Neural cell (in vitro differentiated cells): ENCODE measurements around the gene ZNF821. TPM values are rescaled to one million over a fixed set of nuclear protein-coding genes. Genes with fewer than 3 reads are reported as not detected.

Source experiments
- H2AFZ ChIP-seq: fragments of 200-600, 300-800 bp; sonication (generic), shearing (Covaris generic); 2 replicates; pipeline ENCODE4 v1.6.0; 2014; ENCODE audit warnings: low read depth, mild to moderate bottlenecking, antibody characterized with exemption, low read length, moderate library complexity
- H3F3A ChIP-seq: fragments of 200-600 bp; shearing (Covaris generic); 2 replicates; pipeline ENCODE4 v1.6.1; 2016; ENCODE audit warnings: mild to moderate bottlenecking, moderate library complexity, mixed read lengths, antibody characterized with exemption, low read length; ENCODE audit not compliant: insufficient read depth, poor library complexity, severe bottlenecking
- H3K27ac ChIP-seq: fragments of 200-600, 300-800 bp; sonication (generic), shearing (Covaris generic); 2 replicates; pipeline ENCODE4 v1.5.1; 2014; ENCODE audit warnings: mild to moderate bottlenecking, low read length, moderate library complexity
- H3K27me3 ChIP-seq: fragments of 300-800, 200-600 bp; sonication (generic), shearing (Covaris generic); 2 replicates; pipeline ENCODE4 v1.6.0; 2014; ENCODE audit warnings: mild to moderate bottlenecking, low read depth, low read length, moderate library complexity; ENCODE audit not compliant: insufficient read depth
- H3K36me3 ChIP-seq: fragments of 300-800, 200-600 bp; sonication (generic), shearing (Covaris generic); 2 replicates; pipeline ENCODE4 v1.5.1; 2014; ENCODE audit warnings: mild to moderate bottlenecking, antibody characterized with exemption, low read length, moderate library complexity; ENCODE audit not compliant: insufficient read depth
- H3K4me2 ChIP-seq: fragments of 300-800, 200-600 bp; sonication (generic), shearing (Covaris generic); 2 replicates; pipeline ENCODE4 v1.6.0; 2014; ENCODE audit warnings: mild to moderate bottlenecking, low read length
- H3K4me3 ChIP-seq: fragments of 300-800, 200-600 bp; sonication (generic), shearing (Covaris generic); 2 replicates; pipeline ENCODE4 v1.5.1; 2014; ENCODE audit warnings: mild to moderate bottlenecking, low read length, moderate library complexity
- H3K79me2 ChIP-seq: fragments of 200-600 bp; shearing (Covaris generic); replicated peaks from 2 replicates; pipeline ENCODE4 v1.6.0; 2014; ENCODE audit warnings: mild to moderate bottlenecking, low read length, moderate library complexity; ENCODE audit not compliant: insufficient read depth
- H3K9ac ChIP-seq: fragments of 300-800, 200-600 bp; sonication (generic), shearing (Covaris generic); 2 replicates; pipeline ENCODE4 v1.6.1; 2016; ENCODE audit warnings: mild to moderate bottlenecking, low read length, mixed read lengths
- H3K9me2 ChIP-seq: fragments of 200-600 bp; shearing (Covaris generic); 2 replicates; pipeline ENCODE4 v1.6.1; 2016; ENCODE audit warnings: mild to moderate bottlenecking, low read length, mixed read lengths; ENCODE audit not compliant: insufficient read depth
- H3K9me3 ChIP-seq: fragments of 200-600, 300-800 bp; sonication (generic), shearing (Covaris generic); 2 replicates; pipeline ENCODE4 v1.6.1; 2016; ENCODE audit warnings: mild to moderate bottlenecking, mixed run types, low read length, moderate library complexity, mixed read lengths
- H4K20me1 ChIP-seq: fragments of 200-600 bp; shearing (Covaris generic); 2 replicates; pipeline ENCODE4 v1.6.1; 2016; ENCODE audit warnings: mild to moderate bottlenecking, mixed run types; ENCODE audit not compliant: insufficient read depth
- EP300 ChIP-seq: fragments of 450-650 bp; conservative IDR thresholded peaks from 2 replicates; pipeline ENCODE4 v1.6.1; 2014; ENCODE audit warnings: antibody characterized with exemption, mild to moderate bottlenecking, moderate library complexity; ENCODE audit not compliant: poor library complexity, severe bottlenecking
- EZH2 ChIP-seq: fragments of 200-600, 300-800 bp; shearing (Covaris generic), sonication (generic); IDR thresholded peaks from 2 replicates; pipeline ENCODE4 v1.6.1; 2014; ENCODE audit warnings: antibody characterized with exemption, low read length, borderline replicate concordance, mild to moderate bottlenecking; ENCODE audit not compliant: insufficient read depth, poor library complexity, severe bottlenecking
- MXI1 ChIP-seq: fragments of 450-650 bp; conservative IDR thresholded peaks from 2 replicates; pipeline ENCODE4 v1.6.1; 2014; ENCODE audit warnings: antibody characterized with exemption, mild to moderate bottlenecking; ENCODE audit not compliant: poor library complexity, severe bottlenecking
- POLR2AphosphoS5 ChIP-seq: IDR thresholded peaks from 2 replicates; pipeline ENCODE4 v1.6.1; 2012
- RAD21 ChIP-seq: fragments of 450-650 bp; conservative IDR thresholded peaks from 2 replicates; pipeline ENCODE4 v1.6.1; 2014; ENCODE audit warnings: antibody characterized with exemption, mild to moderate bottlenecking, moderate library complexity
- SMC3 ChIP-seq: fragments of 450-650 bp; conservative IDR thresholded peaks from 2 replicates; pipeline ENCODE4 v1.6.1; 2014; ENCODE audit warnings: antibody characterized with exemption, mild to moderate bottlenecking, moderate library complexity; ENCODE audit not compliant: poor library complexity
- TAF1 ChIP-seq: IDR thresholded peaks from 2 replicates; pipeline ENCODE4 v1.6.1; 2012; ENCODE audit warnings: low read depth
- polyA plus RNA-seq: library from polyadenylated mRNA; depleted of rRNA; stranded (reverse); fragments of >200 nt; gene quantifications from 2 replicates; pipeline ENCODE4 v1.2.3, GENCODE V29; 2014
- TF ChIP-seq, protein P1 (sequence below): fragments of 450-650 bp; IDR thresholded peaks from 2 replicates; pipeline ENCODE4 v1.5.1; 2014; ENCODE audit warnings: antibody characterized with exemption, mild to moderate bottlenecking, moderate library complexity; ENCODE audit not compliant: poor library complexity, severe bottlenecking
- TF ChIP-seq, protein P2 (sequence below): IDR thresholded peaks from 2 replicates; pipeline ENCODE4 v1.6.1; 2012; ENCODE audit warnings: borderline replicate concordance

Gene ZNF821
- polyA plus RNA-seq, 1 donor from 2014 or later, result 128 TPM

DNA sequence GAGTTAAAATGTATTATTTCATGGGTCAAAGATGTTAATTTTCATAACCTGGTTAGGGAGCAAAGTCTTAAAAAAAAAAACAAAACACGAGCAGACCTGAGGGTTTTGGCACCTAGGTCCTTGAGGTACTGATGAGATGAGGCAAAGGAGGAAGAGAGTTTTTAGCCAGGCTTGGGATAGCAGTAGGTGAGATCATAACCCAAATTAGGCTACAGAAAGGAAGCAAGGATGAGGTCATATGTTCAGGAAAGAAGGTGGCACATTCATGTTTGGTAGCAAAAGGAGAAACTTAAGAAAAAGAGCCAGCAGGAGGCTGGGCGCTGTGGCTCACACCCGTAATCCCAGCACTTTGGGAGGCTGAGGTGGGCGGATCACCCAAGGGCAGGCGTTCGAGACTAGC is 35.4 kb downstream of the ZNF821 start:
- H3K9me3 ChIP-seq, result no peaks in the 10 kb centered on the region
- no peaks in the 10 kb centered on the region for H3K36me3 ChIP-seq
- H4K20me1 ChIP-seq, result no peaks in the 10 kb centered on the region
- H3K79me2 ChIP-seq, result peaks cover 25% of the 10 kb centered on the region
- H2AFZ ChIP-seq, result no peak overlapping the region
- no peaks in the 10 kb centered on the region for H3F3A ChIP-seq
- H3K4me2 ChIP-seq, result no peak overlapping the region
- H3K9ac ChIP-seq, result no peak overlapping the region
- no peaks in the 10 kb centered on the region for H3K27me3 ChIP-seq
- H3K9me2 ChIP-seq, result no peaks in the 10 kb centered on the region
- no peak overlapping the region for H3K27ac ChIP-seq
- TF ChIP-seq, protein P1, sequence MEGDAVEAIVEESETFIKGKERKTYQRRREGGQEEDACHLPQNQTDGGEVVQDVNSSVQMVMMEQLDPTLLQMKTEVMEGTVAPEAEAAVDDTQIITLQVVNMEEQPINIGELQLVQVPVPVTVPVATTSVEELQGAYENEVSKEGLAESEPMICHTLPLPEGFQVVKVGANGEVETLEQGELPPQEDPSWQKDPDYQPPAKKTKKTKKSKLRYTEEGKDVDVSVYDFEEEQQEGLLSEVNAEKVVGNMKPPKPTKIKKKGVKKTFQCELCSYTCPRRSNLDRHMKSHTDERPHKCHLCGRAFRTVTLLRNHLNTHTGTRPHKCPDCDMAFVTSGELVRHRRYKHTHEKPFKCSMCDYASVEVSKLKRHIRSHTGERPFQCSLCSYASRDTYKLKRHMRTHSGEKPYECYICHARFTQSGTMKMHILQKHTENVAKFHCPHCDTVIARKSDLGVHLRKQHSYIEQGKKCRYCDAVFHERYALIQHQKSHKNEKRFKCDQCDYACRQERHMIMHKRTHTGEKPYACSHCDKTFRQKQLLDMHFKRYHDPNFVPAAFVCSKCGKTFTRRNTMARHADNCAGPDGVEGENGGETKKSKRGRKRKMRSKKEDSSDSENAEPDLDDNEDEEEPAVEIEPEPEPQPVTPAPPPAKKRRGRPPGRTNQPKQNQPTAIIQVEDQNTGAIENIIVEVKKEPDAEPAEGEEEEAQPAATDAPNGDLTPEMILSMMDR, result no peak
- TF ChIP-seq EP300 (no peak), POLR2AphosphoS5 (no peak), EZH2 (no peak)
- TF ChIP-seq, protein P2, sequence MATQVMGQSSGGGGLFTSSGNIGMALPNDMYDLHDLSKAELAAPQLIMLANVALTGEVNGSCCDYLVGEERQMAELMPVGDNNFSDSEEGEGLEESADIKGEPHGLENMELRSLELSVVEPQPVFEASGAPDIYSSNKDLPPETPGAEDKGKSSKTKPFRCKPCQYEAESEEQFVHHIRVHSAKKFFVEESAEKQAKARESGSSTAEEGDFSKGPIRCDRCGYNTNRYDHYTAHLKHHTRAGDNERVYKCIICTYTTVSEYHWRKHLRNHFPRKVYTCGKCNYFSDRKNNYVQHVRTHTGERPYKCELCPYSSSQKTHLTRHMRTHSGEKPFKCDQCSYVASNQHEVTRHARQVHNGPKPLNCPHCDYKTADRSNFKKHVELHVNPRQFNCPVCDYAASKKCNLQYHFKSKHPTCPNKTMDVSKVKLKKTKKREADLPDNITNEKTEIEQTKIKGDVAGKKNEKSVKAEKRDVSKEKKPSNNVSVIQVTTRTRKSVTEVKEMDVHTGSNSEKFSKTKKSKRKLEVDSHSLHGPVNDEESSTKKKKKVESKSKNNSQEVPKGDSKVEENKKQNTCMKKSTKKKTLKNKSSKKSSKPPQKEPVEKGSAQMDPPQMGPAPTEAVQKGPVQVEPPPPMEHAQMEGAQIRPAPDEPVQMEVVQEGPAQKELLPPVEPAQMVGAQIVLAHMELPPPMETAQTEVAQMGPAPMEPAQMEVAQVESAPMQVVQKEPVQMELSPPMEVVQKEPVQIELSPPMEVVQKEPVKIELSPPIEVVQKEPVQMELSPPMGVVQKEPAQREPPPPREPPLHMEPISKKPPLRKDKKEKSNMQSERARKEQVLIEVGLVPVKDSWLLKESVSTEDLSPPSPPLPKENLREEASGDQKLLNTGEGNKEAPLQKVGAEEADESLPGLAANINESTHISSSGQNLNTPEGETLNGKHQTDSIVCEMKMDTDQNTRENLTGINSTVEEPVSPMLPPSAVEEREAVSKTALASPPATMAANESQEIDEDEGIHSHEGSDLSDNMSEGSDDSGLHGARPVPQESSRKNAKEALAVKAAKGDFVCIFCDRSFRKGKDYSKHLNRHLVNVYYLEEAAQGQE, result no peak
- H3K4me3 ChIP-seq, result no peak overlapping the region

DNA sequence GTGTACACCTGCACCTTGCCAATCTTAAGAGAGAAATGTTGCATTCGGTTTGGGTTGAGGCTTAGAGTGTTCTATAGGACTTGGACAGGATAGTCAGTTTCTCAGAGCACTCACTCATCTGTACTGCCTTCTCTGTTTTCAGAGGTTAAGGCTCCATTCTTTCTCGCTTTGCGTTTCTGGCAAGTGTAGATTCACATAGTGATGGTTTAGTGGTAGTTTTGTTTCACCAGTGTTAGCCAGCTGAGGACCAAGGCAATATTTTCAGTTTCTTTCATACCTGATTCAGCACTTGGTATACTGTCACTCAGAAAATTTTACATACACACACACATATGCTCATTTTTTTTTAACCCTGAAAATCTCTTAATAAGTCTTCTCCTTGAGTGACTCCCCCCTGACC is 36.9 kb downstream of the ZNF821 start:
- Histone ChIP-seq H3K4me3 (peak overlapping the region; percentile 86), H3K27ac (no peak overlapping the region), H3K36me3 (no peaks in the 10 kb centered on the region), H3K9ac (peak overlapping the region; percentile 94), H3K4me2 (peak overlapping the region; percentile 69), H3F3A (no peaks in the 10 kb centered on the region), H2AFZ (no peak overlapping the region), H3K9me3 (no peaks in the 10 kb centered on the region), H3K9me2 (no peaks in the 10 kb centered on the region), H3K27me3 (no peaks in the 10 kb centered on the region), H4K20me1 (no peaks in the 10 kb centered on the region), H3K79me2 (peaks cover 25% of the 10 kb centered on the region)
- no peak for TF ChIP-seq SMC3
- TF ChIP-seq, protein P2, result no peak
- no peak for TF ChIP-seq EP300
- no peak for TF ChIP-seq POLR2AphosphoS5
- no peak for TF ChIP-seq RAD21
- TF ChIP-seq TAF1, result no peak
- TF ChIP-seq, protein P1, result no peak
- TF ChIP-seq EZH2, result no peak
- TF ChIP-seq MXI1, result no peak
